PC-3 (cell line): ENCODE measurements around the gene PABPC3. TPM values are rescaled to one million over a fixed set of nuclear protein-coding genes. Genes with fewer than 3 reads are reported as not detected.

Source experiments
- ATAC-seq: fragments of 200-7000 bp; cut with Tn5 transposase; 2 replicates; pipeline ENCODE4 v1.9.1; 2020; ENCODE audit warnings: mild to moderate bottlenecking, moderate library complexity
- BruUV-seq: library from RNA; stranded (reverse); fragments of 400-500 nt; replicated peaks from 2 replicates; lab custom pipeline; 2021; lab: Mats Ljungman, UMichigan
- CTCF ChIA-PET: fragments of 300-600 bp; sonication (Branson Sonifier 250); formaldehyde crosslinking; loops from one replicate; lab custom pipeline; 2022; ENCODE audit warnings: antibody characterized with exemption; lab: Charles Lee
- POLR2A ChIA-PET: fragments of 300-600 bp; sonication (Branson Sonifier 250); formaldehyde crosslinking; loops from one replicate; lab custom pipeline; 2022; ENCODE audit warnings: antibody characterized with exemption; ENCODE audit not compliant: unreplicated experiment; lab: Charles Lee
- DNase-seq: peaks from one replicate; pipeline ENCODE4 v3.0.0-alpha.2; 2015
- H2AFZ ChIP-seq: fragments of 300-600 bp; sonication (generic); 2 replicates; pipeline ENCODE4 v1.6.0; 2016; ENCODE audit warnings: antibody characterized with exemption, low read length
- H3F3A ChIP-seq: fragments of 300-600 bp; sonication (generic); one replicate; pipeline ENCODE4 v1.6.0; 2017; ENCODE audit warnings: antibody characterized with exemption, low read length, control low read depth, mild to moderate bottlenecking; ENCODE audit not compliant: unreplicated experiment
- H3K27ac ChIP-seq: fragments of 300-600 bp; sonication (generic); 2 replicates; pipeline ENCODE4 v1.5.1; 2016; ENCODE audit warnings: mild to moderate bottlenecking, low read length
- H3K27me3 ChIP-seq: fragments of 300-600 bp; sonication (generic); 2 replicates; pipeline ENCODE4 v1.6.1; 2016; ENCODE audit warnings: low read length, mixed read lengths
- H3K36me3 ChIP-seq: fragments of 300-600 bp; sonication (generic); 2 replicates; pipeline ENCODE4 v1.6.1; 2016; ENCODE audit warnings: low read depth, mixed run types, low read length, mixed read lengths
- H3K4me1 ChIP-seq: fragments of 300-600 bp; sonication (generic); 2 replicates; pipeline ENCODE4 v1.5.1; 2016; ENCODE audit warnings: low read length; ENCODE audit not compliant: insufficient read depth
- H3K4me2 ChIP-seq: fragments of 300-600 bp; sonication (generic); 2 replicates; pipeline ENCODE4 v1.6.0; 2016; ENCODE audit warnings: low read length
- H3K4me3 ChIP-seq: fragments of 300-600 bp; sonication (generic); 2 replicates; pipeline ENCODE4 v1.5.1; 2016; ENCODE audit warnings: mild to moderate bottlenecking, low read length, mixed read lengths
- H3K79me2 ChIP-seq: fragments of 300-600 bp; sonication (generic); 2 replicates; pipeline ENCODE4 v1.6.1; 2017; ENCODE audit warnings: low read length, mixed read lengths
- H3K9ac ChIP-seq: fragments of 300-600 bp; sonication (generic); 2 replicates; pipeline ENCODE4 v1.6.0; 2016; ENCODE audit warnings: mild to moderate bottlenecking, low read length
- H3K9me2 ChIP-seq: fragments of 300-600 bp; sonication (generic); replicated peaks from 2 replicates; pipeline ENCODE4 v1.6.1; 2016; ENCODE audit warnings: mixed run types, low read length, mixed read lengths
- H3K9me3 ChIP-seq: fragments of 300-600 bp; sonication (generic); 2 replicates; pipeline ENCODE4 v1.6.1; 2016; ENCODE audit warnings: low read length, mixed read lengths
- H4K20me1 ChIP-seq: fragments of 300-600 bp; sonication (generic); 2 replicates; pipeline ENCODE4 v1.6.1; 2016; ENCODE audit warnings: low read length, mixed read lengths
- CTCF ChIP-seq: fragments of 300-600 bp; sonication (generic); conservative IDR thresholded peaks from 2 replicates; pipeline ENCODE4 v1.5.1; 2017; ENCODE audit warnings: antibody characterized with exemption, low read depth, mild to moderate bottlenecking, low read length
- EZH2 ChIP-seq: fragments of 300-600 bp; sonication (generic); IDR thresholded peaks from one replicate; pipeline ENCODE4 v1.6.1; 2017; ENCODE audit warnings: antibody characterized with exemption, mild to moderate bottlenecking, low read length; ENCODE audit not compliant: unreplicated experiment
- EZH2phosphoT487 ChIP-seq: fragments of 300-600 bp; sonication (generic); IDR thresholded peaks from 2 replicates; pipeline ENCODE4 v1.6.1; 2018; ENCODE audit warnings: mild to moderate bottlenecking, antibody characterized with exemption, low read length, borderline replicate concordance
- intact Hi-C: fragments of 100-400 bp; cut with micrococcal nuclease; formaldehyde crosslinking; loops from 2 replicates; pipeline ENCODE4 v1.9.0; 2023
- total RNA-seq: library from RNA; depleted of rRNA; stranded (reverse); fragments of >200 nt; gene quantifications from 2 replicates; pipeline ENCODE4 v1.2.3, GENCODE V29; 2014

Gene PABPC3
- total RNA-seq, 1 experiment from 2014 or later = 0.26 TPM

DNA sequence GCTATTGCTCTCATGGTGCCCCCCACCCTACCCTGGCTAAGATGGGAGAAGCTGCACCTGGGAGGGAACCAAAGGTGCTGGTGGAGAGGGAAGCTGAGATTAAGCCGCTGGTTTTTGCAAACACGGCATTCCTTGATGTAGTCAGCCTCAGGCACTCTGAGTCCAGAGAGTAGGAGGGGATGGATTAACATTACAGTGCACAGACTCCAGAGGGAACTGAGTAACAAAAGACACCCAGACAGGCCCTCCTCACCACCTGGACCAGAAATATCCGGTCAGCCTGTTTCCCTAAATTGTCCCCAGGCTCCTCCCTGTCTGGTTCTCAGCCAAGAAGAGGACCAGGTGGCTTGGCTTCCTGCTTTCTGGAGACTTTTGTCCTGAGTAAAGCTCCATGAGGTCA is 28.9 kb upstream of the PABPC3 start:
- no peak overlapping the region for H3K4me2 ChIP-seq
- H3K79me2 ChIP-seq = no peaks in the 10 kb centered on the region
- no peak overlapping the region for H2AFZ ChIP-seq
- H3K4me1 ChIP-seq = no peaks in the 10 kb centered on the region
- no peaks in the 10 kb centered on the region for H3K9me2 ChIP-seq
- H4K20me1 ChIP-seq = no peaks in the 10 kb centered on the region
- ChIA-PET CTCF (interaction anchor here (0.6 kb wide), 1 partner anchor 28 kb away, joined by 3 read pairs; no protein-coding TSS in a partner anchor), POLR2A (no interaction called here)
- H3K27me3 ChIP-seq = peaks cover 67% of the 10 kb centered on the region
- no peak overlapping the region for H3K9ac ChIP-seq
- no peaks in the 10 kb centered on the region for H3F3A ChIP-seq
- no peak for ATAC-seq
- TF ChIP-seq EZH2phosphoT487 (no peak), CTCF (no peak), EZH2 (no peak)
- intact Hi-C loops = no loop called here
- no peak overlapping the region for H3K4me3 ChIP-seq
- H3K9me3 ChIP-seq = no peaks in the 10 kb centered on the region
- no peak for DNase-seq
- no TSS peak for BruUV-seq
- no peak overlapping the region for H3K27ac ChIP-seq
- no peaks in the 10 kb centered on the region for H3K36me3 ChIP-seq

GRCh38 chr13:25068810-25069209 is 27.1 kb upstream of the PABPC3 start:
- H3K36me3 ChIP-seq = no peaks in the 10 kb centered on the region
- intact Hi-C loops = no loop called here
- H4K20me1 ChIP-seq = no peaks in the 10 kb centered on the region
- H3K27ac ChIP-seq = no peak overlapping the region
- no peaks in the 10 kb centered on the region for H3K79me2 ChIP-seq
- no TSS peak for BruUV-seq
- DNase-seq (no peak), ATAC-seq (no peak)
- TF ChIP-seq CTCF (no peak), EZH2 (no peak), EZH2phosphoT487 (no peak)
- peaks cover 69% of the 10 kb centered on the region for H3K27me3 ChIP-seq
- H3K9me3 ChIP-seq = no peaks in the 10 kb centered on the region
- ChIA-PET CTCF (no interaction called here), POLR2A (no interaction called here)
- no peaks in the 10 kb centered on the region for H3K4me1 ChIP-seq
- H3K4me3 ChIP-seq = no peak overlapping the region
- H2AFZ ChIP-seq = no peak overlapping the region
- no peak overlapping the region for H3K4me2 ChIP-seq
- no peaks in the 10 kb centered on the region for H3K9me2 ChIP-seq
- H3F3A ChIP-seq = no peaks in the 10 kb centered on the region
- no peak overlapping the region for H3K9ac ChIP-seq

- DNase-seq = no peak
- Histone ChIP-seq H3F3A (no peaks in the 10 kb centered on the region), H3K4me3 (no peak overlapping the region), H3K27me3 (peaks cover 69% of the 10 kb centered on the region), H2AFZ (no peak overlapping the region), H4K20me1 (no peaks in the 10 kb centered on the region), H3K9me3 (no peaks in the 10 kb centered on the region), H3K36me3 (no peaks in the 10 kb centered on the region), H3K79me2 (no peaks in the 10 kb centered on the region), H3K9me2 (no peaks in the 10 kb centered on the region), H3K9ac (no peak overlapping the region), H3K4me2 (no peak overlapping the region), H3K4me1 (no peaks in the 10 kb centered on the region), H3K27ac (no peak overlapping the region)
- ChIA-PET CTCF (no interaction called here), POLR2A (no interaction called here)
- intact Hi-C loops = no loop called here
- no TSS peak for BruUV-seq
- ATAC-seq = no peak
- no peak for TF ChIP-seq EZH2
- TF ChIP-seq EZH2phosphoT487 = no peak
- TF ChIP-seq CTCF = no peak
These were observed 26.7 kb upstream of the PABPC3 start for GRCh38 chr13:25069236-25069635.
